PC-9 (cell line): ENCODE results near the gene CHEK2.

Source experiments
- CTCF ChIP-seq: fragments of 200-600 bp; sonication (generic); conservative IDR thresholded peaks from 2 replicates; pipeline ENCODE4 v1.6.1; 2017; ENCODE audit warnings: mixed run types, antibody characterized with exemption, mild to moderate bottlenecking, moderate library complexity
- EZH2 ChIP-seq: fragments of 200-600 bp; sonication (generic); IDR thresholded peaks from 2 replicates; pipeline ENCODE4 v1.8.0; 2017; ENCODE audit warnings: antibody characterized with exemption, low read depth

GRCh38 chr22:28714043-28714628, 27.5 kb downstream of the CHEK2 start:
- TF ChIP-seq CTCF (no peak), EZH2 (no peak)
